Glutamatergic neuron (in vitro differentiated cells): ENCODE measurements around the gene SNAP47. TPM values are rescaled to one million over a fixed set of nuclear protein-coding genes. Genes with fewer than 3 reads are reported as not detected.

Source experiments
- DNase-seq: peaks from one replicate; pipeline ENCODE4 v3.0.0; 2022
- H3K27ac Mint-ChIP-seq: one replicate; pipeline ENCODE4 v1.8.0; 2020; ENCODE audit warnings: mild to moderate bottlenecking, mixed read lengths, inconsistent platforms; ENCODE audit not compliant: unreplicated experiment
- H3K27me3 Mint-ChIP-seq: one replicate; pipeline ENCODE4 v1.8.0; 2020; ENCODE audit warnings: mild to moderate bottlenecking, moderate library complexity, mixed read lengths, inconsistent platforms; ENCODE audit not compliant: unreplicated experiment
- H3K36me3 Mint-ChIP-seq: one replicate; pipeline ENCODE4 v1.8.0; 2020; ENCODE audit warnings: mild to moderate bottlenecking, mixed read lengths, inconsistent platforms; ENCODE audit not compliant: unreplicated experiment
- H3K4me1 Mint-ChIP-seq: one replicate; pipeline ENCODE4 v1.8.0; 2020; ENCODE audit warnings: mild to moderate bottlenecking, low read depth, mixed read lengths, inconsistent platforms; ENCODE audit not compliant: unreplicated experiment
- H3K4me3 Mint-ChIP-seq: one replicate; pipeline ENCODE4 v1.8.0; 2020; ENCODE audit warnings: mild to moderate bottlenecking, mixed read lengths, inconsistent platforms; ENCODE audit not compliant: unreplicated experiment
- H3K9me3 Mint-ChIP-seq: one replicate; pipeline ENCODE4 v1.8.0; 2020; ENCODE audit warnings: mild to moderate bottlenecking, moderate library complexity, mixed read lengths, inconsistent platforms; ENCODE audit not compliant: unreplicated experiment
- CTCF ChIP-seq: fragments of 200-600 bp; sonication (generic); IDR thresholded peaks from one replicate; pipeline ENCODE4 v1.5.0; 2021; ENCODE audit not compliant: partially characterized antibody, unreplicated experiment
- total RNA-seq: library from RNA; stranded (reverse); fragmentation: NEBNext Ultra II Directional; extraction: Animal tissue kit (Norgen Biotek cat#: 25700); gene quantifications from one replicate; pipeline ENCODE4 v1.2.1, GENCODE V29; 2021; ENCODE audit not compliant: unreplicated experiment

SNAP47 gene
- total RNA-seq, 1 donor from 2014 or later: 34.0 TPM

- Mint-ChIP-seq H3K27me3 (peaks cover 1% of the 10 kb centered on the region), H3K36me3 (no peaks in the 10 kb centered on the region), H3K9me3 (peaks cover 5% of the 10 kb centered on the region), H3K4me3 (no peak overlapping the region), H3K4me1 (peaks cover 9% of the 10 kb centered on the region), H3K27ac (no peak overlapping the region)
- no peak for DNase-seq
- no peak for TF ChIP-seq CTCF
Measured at GRCh38 chr1:227777646-227778045, 42.4 kb downstream of the SNAP47 start.

- Mint-ChIP-seq H3K36me3 (no peaks in the 10 kb centered on the region), H3K4me1 (peaks cover 8% of the 10 kb centered on the region)
Measured at GRCh38 chr1:227778401-227778947, 43.2 kb downstream of the SNAP47 start.

DNA sequence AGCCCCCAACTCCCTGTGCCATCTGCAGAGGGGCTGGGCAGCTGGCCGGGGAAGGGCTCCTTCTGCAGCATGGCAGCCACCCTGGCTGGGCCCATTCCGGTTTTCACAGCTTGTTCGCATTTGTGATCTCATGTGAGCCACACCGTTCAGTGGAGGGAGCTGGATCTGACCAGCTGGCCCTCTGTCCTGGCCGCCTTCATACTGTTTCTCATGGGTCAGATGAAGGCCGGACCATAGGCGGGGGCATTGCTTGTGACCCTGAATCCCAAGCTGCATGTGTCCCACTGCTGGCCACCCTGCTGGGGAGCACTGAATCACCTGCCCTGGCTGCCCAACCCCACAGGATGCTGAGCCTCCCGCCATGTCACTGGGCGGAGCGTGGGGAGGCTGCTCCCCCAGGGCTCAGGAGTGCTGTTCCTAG lies 43.8 kb downstream of the SNAP47 start:
- no peak for TF ChIP-seq CTCF
- H3K27ac Mint-ChIP-seq: no peak overlapping the region
- H3K36me3 Mint-ChIP-seq: no peaks in the 10 kb centered on the region
- peaks cover 3% of the 10 kb centered on the region for H3K9me3 Mint-ChIP-seq
- peaks cover 5% of the 10 kb centered on the region for H3K4me1 Mint-ChIP-seq
- no peak for DNase-seq
- H3K27me3 Mint-ChIP-seq: peaks cover 1% of the 10 kb centered on the region
- no peak overlapping the region for H3K4me3 Mint-ChIP-seq

More at GRCh38 chr1:227778401-227778947, 43.2 kb downstream of the SNAP47 start:
- peaks cover 3% of the 10 kb centered on the region for H3K9me3 Mint-ChIP-seq
- H3K27ac Mint-ChIP-seq: no peak overlapping the region
- H3K27me3 Mint-ChIP-seq: peaks cover 1% of the 10 kb centered on the region
- TF ChIP-seq CTCF: no peak
- no peak overlapping the region for H3K4me3 Mint-ChIP-seq
- DNase-seq: no peak

- Mint-ChIP-seq H3K27ac (no peak overlapping the region), H3K4me1 (peaks cover 4% of the 10 kb centered on the region), H3K36me3 (no peaks in the 10 kb centered on the region), H3K9me3 (peaks cover 3% of the 10 kb centered on the region), H3K4me3 (no peak overlapping the region), H3K27me3 (peaks cover 1% of the 10 kb centered on the region)
- DNase-seq: no peak
- no peak for TF ChIP-seq CTCF
Measured at GRCh38 chr1:227779685-227780084, 44.5 kb downstream of the SNAP47 start.

- no peak for DNase-seq
- Mint-ChIP-seq H3K4me3 (no peak overlapping the region), H3K9me3 (peaks cover 2% of the 10 kb centered on the region), H3K27ac (no peak overlapping the region), H3K36me3 (no peaks in the 10 kb centered on the region), H3K4me1 (peaks cover 3% of the 10 kb centered on the region), H3K27me3 (peaks cover 1% of the 10 kb centered on the region)
- TF ChIP-seq CTCF: no peak
Measured at GRCh38 chr1:227780101-227781044, 45.1 kb downstream of the SNAP47 start.
